AG04449 (cell line): ENCODE results near the gene TLE4.

ENCODE experiments used
- CTCF ChIA-PET: fragments of 350-600 bp; formaldehyde crosslinking; extraction: SDS; loops from one replicate; lab custom pipeline; 2021; ENCODE audit warnings: antibody characterized with exemption; lab: Yijun Ruan, JAX
- POLR2A ChIA-PET: fragments of 400-600, 350-600 bp; formaldehyde crosslinking; extraction: SDS; loops from one replicate; lab custom pipeline; 2020; ENCODE audit warnings: antibody characterized with exemption, inconsistent platforms; lab: Yijun Ruan, JAX
- DNase-seq: peaks from one replicate; pipeline ENCODE4 v3.0.0-alpha.2; 2010; ENCODE audit warnings: low read depth, low spot score
- H3K4me3 ChIP-seq: 2 replicates; pipeline ENCODE4 v1.5.1; 2011; ENCODE audit warnings: low read depth, mild to moderate bottlenecking, control low read depth, low read length
- TF ChIP-seq, protein P1 (sequence below): IDR thresholded peaks from one replicate; pipeline ENCODE4 v1.5.1; 2011; ENCODE audit warnings: mild to moderate bottlenecking, moderate library complexity, low read length, control low read depth, inconsistent platforms; ENCODE audit not compliant: insufficient read depth; ENCODE audit errors: missing control alignments

The TLE4 gene

DNA sequence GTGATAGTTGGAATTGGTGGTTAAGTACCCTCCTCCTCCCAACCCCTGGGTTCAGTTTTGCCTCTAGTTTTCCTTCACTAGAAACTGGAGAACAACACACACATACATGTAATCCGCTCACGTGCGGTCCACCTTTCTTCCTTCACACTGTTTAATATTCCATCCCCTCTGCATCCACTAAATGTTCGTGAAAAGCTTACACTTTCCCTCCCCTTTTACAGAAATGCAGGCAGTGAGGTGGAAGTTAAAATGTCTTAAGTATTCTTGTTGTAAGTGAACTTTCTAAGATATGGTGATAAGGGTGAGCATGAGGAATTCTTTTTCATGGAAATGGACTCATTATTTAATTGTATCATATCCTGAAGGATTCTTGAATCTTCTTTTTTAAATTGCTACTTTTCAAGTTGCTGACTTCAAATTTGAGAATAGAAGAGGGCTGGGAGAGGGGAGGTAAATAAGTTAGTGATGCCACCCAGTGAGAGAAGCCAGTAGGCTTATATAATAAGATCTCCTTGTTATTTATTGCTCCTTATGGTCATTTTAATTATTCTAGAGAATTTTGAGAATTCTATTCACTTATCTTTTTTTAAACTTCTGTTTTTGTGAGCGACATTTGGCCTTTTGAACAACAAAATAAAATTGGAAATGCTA, 90.2 kb downstream of the TLE4 start:
- TF ChIP-seq, protein P1, sequence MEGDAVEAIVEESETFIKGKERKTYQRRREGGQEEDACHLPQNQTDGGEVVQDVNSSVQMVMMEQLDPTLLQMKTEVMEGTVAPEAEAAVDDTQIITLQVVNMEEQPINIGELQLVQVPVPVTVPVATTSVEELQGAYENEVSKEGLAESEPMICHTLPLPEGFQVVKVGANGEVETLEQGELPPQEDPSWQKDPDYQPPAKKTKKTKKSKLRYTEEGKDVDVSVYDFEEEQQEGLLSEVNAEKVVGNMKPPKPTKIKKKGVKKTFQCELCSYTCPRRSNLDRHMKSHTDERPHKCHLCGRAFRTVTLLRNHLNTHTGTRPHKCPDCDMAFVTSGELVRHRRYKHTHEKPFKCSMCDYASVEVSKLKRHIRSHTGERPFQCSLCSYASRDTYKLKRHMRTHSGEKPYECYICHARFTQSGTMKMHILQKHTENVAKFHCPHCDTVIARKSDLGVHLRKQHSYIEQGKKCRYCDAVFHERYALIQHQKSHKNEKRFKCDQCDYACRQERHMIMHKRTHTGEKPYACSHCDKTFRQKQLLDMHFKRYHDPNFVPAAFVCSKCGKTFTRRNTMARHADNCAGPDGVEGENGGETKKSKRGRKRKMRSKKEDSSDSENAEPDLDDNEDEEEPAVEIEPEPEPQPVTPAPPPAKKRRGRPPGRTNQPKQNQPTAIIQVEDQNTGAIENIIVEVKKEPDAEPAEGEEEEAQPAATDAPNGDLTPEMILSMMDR = no peak
- DNase-seq = no peak
- ChIA-PET POLR2A (no interaction called here), CTCF (no interaction called here)
- no peak overlapping the region for H3K4me3 ChIP-seq

DNA sequence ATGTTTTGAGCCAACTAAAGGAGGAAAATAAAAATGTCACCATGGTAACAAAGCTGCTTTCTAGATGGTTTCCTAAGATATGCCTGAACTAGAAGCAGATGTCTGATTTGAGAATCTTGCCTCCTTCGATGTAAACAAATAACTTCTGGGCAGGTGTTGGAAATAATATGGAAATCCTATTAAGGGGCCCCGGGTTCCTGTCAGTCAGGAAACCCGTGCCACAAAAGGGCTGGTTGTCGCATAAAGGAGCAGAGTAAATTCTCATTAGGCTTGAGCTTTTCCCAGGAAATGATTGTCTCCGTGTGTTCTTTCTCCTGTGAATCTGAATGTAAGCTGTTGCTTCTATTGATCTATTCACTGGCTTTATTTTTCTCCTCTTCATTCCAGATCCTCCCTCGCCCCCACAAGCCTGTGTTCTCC, 90.8 kb downstream of the TLE4 start:
- ChIA-PET POLR2A (no interaction called here), CTCF (no interaction called here)
- TF ChIP-seq, protein P1 = no peak
- no peak for DNase-seq
- H3K4me3 ChIP-seq = no peak overlapping the region

DNA sequence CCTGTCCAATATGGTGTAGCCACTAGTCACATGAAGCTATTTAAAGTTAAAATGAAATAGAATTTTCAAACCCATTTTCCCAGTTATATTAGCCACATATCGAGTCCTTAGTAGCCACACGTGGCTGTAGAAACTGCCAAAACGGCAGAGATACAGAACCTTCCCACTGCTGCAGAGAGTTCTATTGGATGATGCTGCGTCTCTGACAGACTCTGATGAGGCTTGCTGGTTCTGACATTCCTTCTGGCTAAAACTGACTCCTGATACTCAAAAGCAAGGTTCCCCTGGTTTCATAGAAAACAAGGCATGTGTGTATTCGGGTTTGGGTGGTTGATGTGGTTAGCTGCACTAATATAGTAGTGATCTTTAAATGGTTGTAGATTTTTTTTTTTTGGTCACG, 91.5 kb downstream of the TLE4 start:
- ChIA-PET POLR2A (no interaction called here), CTCF (no interaction called here)
- TF ChIP-seq, protein P1 = no peak
- no peak overlapping the region for H3K4me3 ChIP-seq
- no peak for DNase-seq

DNA sequence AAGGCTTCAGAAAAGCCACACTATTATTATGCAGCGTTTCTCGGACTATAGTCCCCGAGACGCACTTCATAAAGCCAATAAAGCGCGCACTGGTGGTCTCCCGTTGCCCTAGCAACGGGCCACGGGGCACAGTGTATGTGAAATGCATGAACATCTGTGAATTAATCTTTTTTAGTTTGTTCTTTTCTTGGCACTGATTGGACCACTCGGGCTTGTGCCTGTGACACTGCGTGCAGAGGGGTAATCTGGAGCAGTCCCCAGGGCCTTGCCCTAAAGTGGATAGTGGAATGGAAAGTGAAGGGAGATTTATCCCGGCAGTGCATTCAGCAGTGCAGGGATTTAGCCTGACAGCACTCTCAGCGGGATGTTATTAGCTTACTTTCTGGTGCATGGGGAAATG, 92.1 kb downstream of the TLE4 start:
- DNase-seq = no peak
- ChIA-PET CTCF (no interaction called here), POLR2A (no interaction called here)
- no peak overlapping the region for H3K4me3 ChIP-seq
- TF ChIP-seq, protein P1 = no peak

DNA sequence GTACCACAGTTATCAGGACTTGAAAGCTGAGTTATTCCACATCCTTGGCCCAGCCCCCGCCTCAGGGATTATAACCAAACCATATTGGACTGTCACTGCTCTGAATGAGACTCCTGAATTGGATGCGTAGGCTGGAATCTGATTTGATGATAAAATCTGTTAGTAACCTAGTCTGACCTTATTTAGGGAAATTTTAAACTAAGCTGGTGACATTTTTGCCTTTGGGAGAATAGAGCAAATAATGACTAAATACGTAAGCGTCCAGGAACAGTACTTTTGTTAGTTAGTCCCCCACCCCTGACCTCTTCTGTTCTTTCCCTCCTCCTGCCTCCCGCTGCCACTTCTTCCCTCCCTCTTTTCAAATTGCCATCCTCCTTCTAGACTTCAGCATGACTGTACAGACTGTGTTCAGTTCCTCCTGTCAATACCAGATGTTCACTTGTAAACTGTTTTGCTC, 92.6 kb downstream of the TLE4 start:
- DNase-seq = no peak
- ChIA-PET POLR2A (interaction anchor here (0.7 kb wide), 1 partner anchor 49 kb away, joined by 3 read pairs; no protein-coding TSS in a partner anchor), CTCF (no interaction called here)

DNA sequence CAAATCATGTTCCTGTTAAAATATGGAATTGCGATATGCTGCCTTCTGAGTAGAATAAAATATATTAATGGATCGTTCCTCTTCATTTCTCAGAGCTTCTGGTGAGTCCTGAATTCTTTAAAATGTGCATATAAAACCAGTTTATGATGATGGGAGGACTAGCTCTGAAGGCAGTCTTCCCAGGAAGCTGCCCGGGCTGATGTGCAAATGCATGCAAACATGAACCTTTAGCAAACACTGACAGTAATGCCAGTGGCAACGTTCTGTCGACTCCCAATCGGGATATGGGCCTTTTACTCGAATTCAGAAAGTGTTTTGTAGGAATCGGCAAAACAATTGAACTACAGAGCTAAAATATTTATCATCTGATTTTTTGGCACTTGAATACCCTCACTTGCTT, 93.6 kb downstream of the TLE4 start:
- no peak overlapping the region for H3K4me3 ChIP-seq
- POLR2A ChIA-PET = no interaction called here
- DNase-seq = no peak
- TF ChIP-seq, protein P1 = no peak
- CTCF ChIA-PET = no interaction called here

More for the DNA sequence above, 92.6 kb downstream of the TLE4 start:
- TF ChIP-seq, protein P1 = no peak
- H3K4me3 ChIP-seq = no peak overlapping the region
